Activated CD4-positive, alpha-beta T cell treated with anti-CD3 and anti-CD28 coated beads, Interleukin-2, amount 50 U/mL, for 16 hours (primary cell): ENCODE data around the gene SCN4A.
"Not testable (repeated sequence)": the region's sequence is repeated elsewhere in the genome, so short reads cannot be mapped to it uniquely, and the experiment has no call there.

ENCODE experiments used
- DNase-seq: peaks from one replicate; pipeline ENCODE4 v3.0.0-alpha.2; 2020

The SCN4A gene

GRCh38 chr17:63984651-63985386 is 12.1 kb upstream of the SCN4A start:
- peak; percentile 79 for DNase-seq

DNA sequence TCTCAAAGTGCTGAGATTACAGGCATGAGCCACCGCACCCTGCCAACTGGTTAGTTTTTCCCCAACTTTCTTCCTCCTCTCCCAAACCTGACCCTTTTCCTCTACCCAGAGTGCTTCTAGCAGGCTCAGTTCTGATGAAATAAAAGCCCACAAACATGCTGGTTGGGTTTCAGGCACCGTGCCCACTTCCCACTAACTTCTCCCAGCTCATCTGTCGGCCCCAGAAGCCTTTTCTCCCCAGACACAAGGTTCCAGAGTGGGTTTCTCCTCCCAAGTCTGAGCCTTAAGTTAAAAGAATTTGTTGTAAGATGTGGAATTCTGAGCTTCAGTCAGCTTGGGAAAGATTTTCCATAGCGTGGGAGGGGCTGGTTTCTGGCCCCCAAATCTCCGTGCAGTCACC is 11.5 kb upstream of the SCN4A start:
- no peak for DNase-seq

GRCh38 chr17:63983320-63983719 is 10.6 kb upstream of the SCN4A start:
- DNase-seq, result no peak

DNA sequence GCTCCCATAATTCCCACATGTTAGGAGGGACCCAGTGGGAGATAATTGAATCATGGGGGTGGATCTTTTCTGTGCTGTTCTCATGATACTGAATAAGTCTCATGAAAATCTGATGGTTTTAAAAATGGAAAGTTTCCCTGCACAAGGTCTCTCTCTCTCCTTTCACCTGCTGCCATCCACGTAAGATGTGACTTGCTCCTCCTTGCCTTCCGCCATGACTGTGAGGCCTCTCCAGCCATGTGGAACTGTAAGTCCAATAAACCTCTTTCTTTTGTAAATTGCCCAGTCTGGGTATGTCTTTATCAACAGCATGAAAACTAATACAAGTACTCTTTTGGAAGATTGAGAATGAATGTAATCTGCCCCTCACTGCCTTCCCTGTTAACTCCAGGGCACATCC is 9.9 kb upstream of the SCN4A start:
- not testable (repeated sequence) for DNase-seq

- DNase-seq, result no peak
Measured at GRCh38 chr17:63978272-63979200, 5.8 kb upstream of the SCN4A start.

GRCh38 chr17:63976702-63977101 is 4.0 kb upstream of the SCN4A start:
- no peak for DNase-seq

DNA sequence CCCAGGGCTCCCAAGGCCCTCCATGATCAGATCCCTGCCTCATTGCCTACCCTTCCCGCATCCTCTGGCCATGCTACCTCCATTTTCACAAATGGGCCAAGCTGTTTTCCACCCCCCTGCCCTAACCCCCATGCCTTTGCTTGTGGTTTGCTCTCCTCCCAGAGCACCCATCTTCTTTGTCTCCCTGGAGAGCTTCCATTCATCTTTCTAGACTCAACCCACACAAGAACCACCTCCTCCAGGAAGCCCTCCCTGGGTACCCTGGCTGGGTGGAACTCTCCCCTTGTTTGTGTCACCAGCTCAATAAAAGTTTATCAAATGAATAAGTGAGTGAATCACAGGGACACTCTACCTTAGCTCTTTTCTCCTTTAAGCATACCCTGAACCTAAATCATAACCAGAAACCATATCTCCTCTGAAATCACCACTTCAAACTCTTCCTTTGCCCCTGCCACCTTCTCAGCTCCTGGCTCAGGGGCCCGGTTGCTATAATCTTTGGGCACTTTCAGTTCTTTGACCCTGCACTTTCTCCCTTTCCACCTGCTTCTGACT is 2.9 kb upstream of the SCN4A start:
- DNase-seq, result no peak

GRCh38 chr17:63974594-63975192 is 2.0 kb upstream of the SCN4A start:
- DNase-seq, result no peak

DNA sequence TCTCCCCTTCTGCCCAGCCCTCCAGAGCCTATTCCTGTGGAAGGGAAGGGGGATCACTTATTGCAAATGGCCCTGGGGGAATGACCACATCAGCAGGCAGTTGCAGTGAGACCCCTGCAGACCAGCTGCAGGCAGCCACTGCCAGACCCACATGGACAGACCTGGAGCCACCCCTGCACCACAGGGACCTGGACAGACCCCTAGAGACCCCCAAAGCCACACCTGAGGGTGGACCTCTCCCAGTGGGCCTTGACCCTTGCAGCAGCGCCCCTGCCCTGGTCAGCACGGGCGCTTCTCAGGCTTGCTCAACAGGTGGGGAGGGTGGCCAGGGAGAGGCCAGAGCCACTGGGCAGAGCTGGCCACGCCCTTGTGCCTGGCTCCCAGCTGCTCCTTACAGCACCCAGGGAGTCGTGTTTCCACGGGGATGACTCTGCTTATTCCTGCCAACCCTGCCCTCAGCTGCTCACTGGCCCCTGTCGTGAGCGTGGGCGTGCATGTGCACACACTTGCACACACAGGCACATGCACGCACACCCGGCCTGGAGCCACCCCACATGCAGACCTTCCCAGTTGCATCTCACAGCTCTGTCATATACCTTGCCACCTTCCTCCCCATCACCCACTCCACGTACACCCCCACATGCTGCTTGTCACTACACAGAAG is 1.3 kb upstream of the SCN4A start:
- DNase-seq, result no peak

- DNase-seq, result no peak
Measured at GRCh38 chr17:63973247-63973646, 529 bp upstream of the SCN4A start.

DNA sequence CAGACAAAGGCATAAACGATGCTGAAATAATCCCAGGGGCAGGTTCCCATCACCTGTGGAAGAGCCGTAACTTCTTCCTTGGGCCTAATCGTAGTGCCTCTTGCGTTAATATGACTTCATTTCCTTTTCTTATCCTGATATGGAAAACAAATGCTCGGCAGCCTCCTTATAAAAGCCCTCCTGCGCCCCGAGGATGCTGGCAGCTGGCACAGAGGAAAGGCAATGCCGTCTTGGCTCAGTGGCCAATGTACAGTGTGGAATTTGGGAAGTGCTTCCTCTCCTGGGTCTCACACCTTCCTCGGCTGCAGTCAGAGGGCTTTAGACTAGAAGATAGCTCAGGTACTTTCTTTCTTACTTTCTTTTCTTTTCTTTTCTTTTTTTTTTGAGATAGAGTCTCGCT is 3.4 kb downstream of the SCN4A start:
- DNase-seq, result no peak

DNA sequence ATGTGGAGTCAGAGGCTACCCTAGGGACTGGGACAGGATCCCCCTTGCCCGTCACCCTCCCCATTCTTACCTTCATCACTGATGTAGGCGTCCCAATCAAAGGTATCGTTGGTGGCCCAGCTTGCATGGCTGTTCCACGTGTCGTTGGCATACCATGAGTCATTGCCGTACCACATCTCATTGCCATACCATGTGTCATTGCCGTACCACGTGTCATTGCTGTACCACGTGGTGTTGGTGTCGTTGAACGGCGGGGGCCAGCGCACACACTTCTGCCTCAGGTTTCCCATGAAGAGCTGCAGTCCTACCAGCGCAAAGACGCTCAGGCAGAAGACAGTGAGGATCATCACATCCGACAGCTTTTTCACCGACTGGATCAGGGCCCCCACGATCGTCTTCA is 4.8 kb downstream of the SCN4A start:
- DNase-seq, result peak; percentile 48

- DNase-seq, result peak; percentile 20
Measured at GRCh38 chr17:63966646-63967264, 6.0 kb downstream of the SCN4A start.

DNA sequence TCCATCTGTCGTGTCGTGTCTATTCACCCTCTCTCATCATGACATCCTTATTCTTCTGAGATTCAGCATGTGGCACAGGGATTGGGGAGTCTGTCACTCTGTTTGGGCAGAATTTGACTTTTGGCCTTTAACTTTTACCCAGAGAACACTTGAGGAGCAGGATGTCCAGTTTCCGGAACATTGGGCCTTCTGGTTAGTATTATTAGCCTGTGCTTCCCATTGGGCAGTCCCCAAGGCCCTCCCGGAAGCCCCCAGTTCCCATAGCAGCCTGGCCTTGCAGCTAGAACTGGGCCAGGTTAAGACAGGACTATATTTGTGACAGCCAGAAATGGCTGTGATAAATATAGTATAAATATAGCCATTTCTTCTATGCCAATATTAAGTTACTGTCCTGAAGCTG is 9.6 kb downstream of the SCN4A start:
- DNase-seq, result no peak

- DNase-seq, result no peak
Measured at GRCh38 chr17:63962298-63962744, 10.4 kb downstream of the SCN4A start.

DNA sequence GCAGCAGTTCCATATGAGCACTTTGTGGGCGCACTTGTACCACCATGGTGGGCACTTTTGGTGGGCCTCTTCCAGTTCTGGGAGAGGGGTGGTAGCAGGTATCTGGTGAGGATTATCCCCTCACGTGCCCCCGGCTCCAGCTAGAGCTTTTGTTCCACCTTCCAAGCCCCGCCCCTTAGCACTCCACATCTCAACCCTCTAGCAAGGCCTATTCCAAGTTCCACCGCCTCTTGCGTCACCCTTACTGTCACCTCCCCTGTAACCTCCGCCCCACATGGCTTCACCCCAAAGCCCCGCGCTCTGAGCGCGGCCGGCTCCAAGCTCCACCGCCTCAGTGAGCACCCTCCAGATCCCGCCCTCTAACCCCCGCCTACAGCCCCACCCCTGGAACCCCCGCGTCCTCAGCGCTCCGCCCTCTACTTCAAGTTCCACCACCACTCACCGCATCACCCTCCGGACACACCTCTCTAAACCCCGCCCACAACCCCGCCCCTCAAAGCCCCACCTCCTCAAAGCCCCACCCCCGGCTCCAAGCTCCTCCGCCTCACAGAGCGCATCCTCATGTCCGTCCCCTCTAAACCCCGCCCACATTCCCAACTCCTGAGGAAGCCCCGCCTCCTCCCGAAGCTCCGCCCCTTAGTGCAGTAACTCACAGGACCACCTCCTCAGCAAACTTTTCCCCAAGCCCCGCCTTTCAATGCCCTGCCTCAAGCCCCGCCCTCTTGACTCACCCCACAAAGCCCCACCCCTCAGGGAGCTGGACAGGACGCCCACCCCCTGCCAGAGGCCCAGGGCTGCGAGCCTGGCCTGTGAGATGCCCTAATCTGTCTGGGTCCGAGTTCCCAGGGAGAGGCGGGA is 11.1 kb downstream of the SCN4A start:
- peak; percentile 53 for DNase-seq

- no peak for DNase-seq
Measured at GRCh38 chr17:63960430-63960829, 12.3 kb downstream of the SCN4A start.

DNA sequence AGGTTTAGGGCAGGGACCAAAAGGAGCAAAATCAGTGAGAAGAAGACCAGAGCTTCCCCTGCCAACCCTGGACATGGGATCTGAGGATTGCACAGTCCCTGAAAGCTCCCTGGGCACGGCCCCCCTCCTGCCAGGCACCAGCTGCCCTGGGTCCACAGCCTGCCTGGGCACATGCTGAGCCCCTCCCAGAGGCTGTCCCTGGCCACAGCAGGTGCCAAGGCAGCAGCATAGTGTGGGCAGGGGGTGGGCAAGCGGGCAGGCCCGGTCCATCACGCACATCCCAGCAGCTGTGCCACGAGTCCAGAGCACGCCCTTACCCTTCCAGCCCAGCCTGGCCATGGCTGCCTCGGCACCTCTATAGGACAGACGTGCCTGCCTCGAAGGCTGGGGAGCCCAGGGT is 12.7 kb downstream of the SCN4A start:
- no peak for DNase-seq

DNA sequence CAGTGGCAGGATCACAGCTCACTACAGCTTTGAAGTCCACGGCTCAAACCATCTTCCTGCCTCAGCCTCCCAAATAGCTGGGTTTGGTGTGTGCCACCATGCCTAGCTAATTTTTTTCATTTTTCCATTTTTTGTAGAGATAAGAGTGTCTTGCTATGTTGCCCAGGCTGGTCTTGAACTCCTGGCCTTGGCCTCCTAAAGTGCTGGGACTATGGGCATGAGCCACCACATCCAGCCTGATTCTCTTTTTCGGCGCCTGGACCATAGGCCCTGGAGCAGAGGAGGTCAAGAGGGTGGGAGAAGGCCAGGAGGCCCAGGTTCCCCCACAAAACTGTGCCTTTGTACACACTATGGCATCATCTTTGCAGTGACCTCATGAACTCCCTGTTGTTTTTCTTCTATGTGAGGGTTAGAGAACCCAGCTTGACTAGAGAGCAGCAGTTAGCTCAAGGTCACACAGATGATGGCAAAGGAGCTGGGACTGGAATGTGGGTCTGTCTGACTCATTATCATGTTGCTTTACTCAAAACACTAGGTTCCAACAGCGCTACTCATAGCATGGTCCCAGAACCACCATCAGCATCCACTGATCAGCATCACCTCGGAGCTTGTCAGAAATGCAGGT is 16.3 kb downstream of the SCN4A start:
- DNase-seq, result no peak

GRCh38 chr17:63955791-63956190 is 16.9 kb downstream of the SCN4A start:
- no peak for DNase-seq

DNA sequence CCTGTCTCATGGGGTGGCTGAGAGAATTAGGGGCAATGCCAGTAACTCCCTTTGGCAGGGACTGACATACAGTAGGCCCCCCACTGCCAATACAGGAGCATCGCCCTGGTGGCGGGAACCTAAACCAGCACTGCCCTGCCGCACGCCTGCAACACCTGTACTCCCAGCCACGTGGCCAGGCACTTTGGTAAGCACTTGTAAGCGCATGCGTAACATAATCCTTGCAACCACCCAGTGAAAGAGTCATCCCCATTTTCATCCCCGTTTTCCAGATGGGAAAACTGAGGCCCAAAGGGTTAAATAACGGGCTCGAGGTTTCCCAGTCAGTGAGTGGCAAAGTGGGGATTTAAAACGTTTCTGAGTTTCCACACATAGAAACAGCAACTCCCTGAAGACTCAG is 17.5 kb downstream of the SCN4A start:
- no peak for DNase-seq
